ENCODE data around the gene YJU2. TPM values are rescaled to one million over a fixed set of nuclear protein-coding genes. Genes with fewer than 3 reads are reported as not detected.
A peak's percentile ranks its signal among the peaks of the same experiment; 100 is the strongest.

YJU2 gene
- total and polyA plus RNA-seq, 2 experiments from 2014 or later: 28.8 to 33.4 TPM

DNA sequence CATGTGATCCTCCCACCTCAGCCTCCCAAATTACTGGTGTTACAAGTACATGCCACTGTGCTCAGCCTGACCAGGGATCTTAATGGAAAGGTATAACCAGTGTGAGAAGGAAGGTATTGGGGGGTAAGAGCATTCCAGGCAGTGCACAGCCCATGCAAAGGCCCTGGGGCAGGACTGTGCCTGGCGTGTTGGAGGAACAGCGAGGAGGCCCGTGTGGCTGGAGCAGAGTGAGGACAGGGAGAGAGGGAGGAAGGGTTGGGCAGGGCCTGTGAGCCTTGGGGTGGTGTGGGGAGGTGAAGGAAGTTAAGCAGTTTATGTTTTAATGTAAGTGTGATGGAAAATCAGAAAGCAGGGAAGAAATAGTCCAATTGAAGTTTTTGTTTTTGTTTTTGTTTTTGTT is 53.7 kb downstream of the YJU2 start (continued):
- TF ChIP-seq ZNF331 (CRISPR knock-in tag; IDR thresholded peaks at IDR 0.05; ENCODE audit: low read depth): no peak
- TF ChIP-seq STAT1 (IDR thresholded peaks at IDR 0.05; ENCODE audit: unreplicated experiment): no peak
- TF ChIP-seq, protein P1, sequence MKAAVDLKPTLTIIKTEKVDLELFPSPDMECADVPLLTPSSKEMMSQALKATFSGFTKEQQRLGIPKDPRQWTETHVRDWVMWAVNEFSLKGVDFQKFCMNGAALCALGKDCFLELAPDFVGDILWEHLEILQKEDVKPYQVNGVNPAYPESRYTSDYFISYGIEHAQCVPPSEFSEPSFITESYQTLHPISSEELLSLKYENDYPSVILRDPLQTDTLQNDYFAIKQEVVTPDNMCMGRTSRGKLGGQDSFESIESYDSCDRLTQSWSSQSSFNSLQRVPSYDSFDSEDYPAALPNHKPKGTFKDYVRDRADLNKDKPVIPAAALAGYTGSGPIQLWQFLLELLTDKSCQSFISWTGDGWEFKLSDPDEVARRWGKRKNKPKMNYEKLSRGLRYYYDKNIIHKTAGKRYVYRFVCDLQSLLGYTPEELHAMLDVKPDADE (IDR thresholded peaks at IDR 0.05): no peak
- TF ChIP-seq NANOG (IDR thresholded peaks at IDR 0.05; ENCODE audit: borderline replicate concordance): no peak

DNA sequence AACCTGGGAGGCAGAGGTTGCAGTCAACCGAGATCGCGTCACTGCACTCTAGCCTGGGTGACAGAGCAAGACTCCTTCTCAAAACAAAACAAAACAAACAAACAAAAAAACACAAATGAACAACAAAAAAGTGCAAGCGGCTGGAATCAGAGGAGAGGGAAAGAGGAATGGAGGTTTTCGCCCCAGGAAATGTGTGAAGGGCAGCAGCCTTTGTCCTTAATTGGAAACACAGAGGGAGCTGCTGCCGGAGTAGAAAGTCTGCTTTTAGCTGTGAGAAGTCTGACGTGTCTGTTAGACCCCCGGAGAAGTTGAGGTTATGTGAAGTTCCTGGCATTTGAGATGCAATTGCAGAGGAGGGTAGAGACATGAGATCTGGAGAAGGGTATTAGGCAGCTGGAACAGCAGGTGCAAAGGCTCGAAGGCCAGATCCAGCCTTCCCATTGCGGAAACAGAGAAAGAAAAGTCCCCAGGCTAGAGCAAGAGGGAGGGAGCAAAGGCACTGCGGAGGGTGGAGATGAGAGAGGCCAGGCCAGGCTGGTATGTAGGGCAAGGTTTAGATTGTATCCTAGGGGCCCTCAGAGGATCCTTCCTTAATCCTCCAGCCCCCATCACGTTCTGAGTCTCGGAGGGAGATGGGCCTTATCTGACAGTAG is 54.8 kb downstream of the YJU2 start:
- H3K9me3 Mint-ChIP-seq: no peaks in the 10 kb centered on the region; the same call in 2 of the 3 replicates
- ATAC-seq: no peak
- H3K27me3 Mint-ChIP-seq (ENCODE audit: insufficient read depth, low read depth, poor library complexity): peaks cover 8% of the 10 kb centered on the region
- H3K36me3 Mint-ChIP-seq (ENCODE audit: low read depth): peaks cover 11% of the 10 kb centered on the region
- H3K27ac Mint-ChIP-seq: no peak overlapping the region
- H4K20me1 ChIP-seq (replicated peaks; ENCODE audit: insufficient read depth): no peaks in the 10 kb centered on the region
- no peak overlapping the region for H3K4me2 ChIP-seq
- DNase-seq (ENCODE audit: low spot score): no peak
- no peak for TF ChIP-seq NANOG (IDR thresholded peaks at IDR 0.05; ENCODE audit: borderline replicate concordance)
- no peak for TF ChIP-seq EZH2phosphoT487 (IDR thresholded peaks at IDR 0.05; ENCODE audit: unreplicated experiment)
- H3K9me2 ChIP-seq (ENCODE audit: insufficient read depth): no peaks in the 10 kb centered on the region
- no peaks in the 10 kb centered on the region for H3K27me3 ChIP-seq (ENCODE audit: insufficient read depth)
- H3K27ac ChIP-seq (ENCODE audit: low read depth): no peak overlapping the region
- H3K4me1 ChIP-seq (ENCODE audit: insufficient read depth): no peaks in the 10 kb centered on the region; the same call in 1 of the 2 replicates
- H2AFZ ChIP-seq: peak overlapping the region; percentile 75; the same call in 1 of the 2 replicates
- no peaks in the 10 kb centered on the region for H3K79me2 ChIP-seq (replicated peaks; ENCODE audit: insufficient read depth)
- H3K4me3 Mint-ChIP-seq: no peak overlapping the region; the same call in 2 of the 3 replicates
- H3F3A ChIP-seq (replicated peaks; ENCODE audit: low read depth): 0 out of 2 replicates have a peak, but pooled peaks cover 8% of the 10 kb centered on the region
- no peak overlapping the region for H3K4me3 ChIP-seq
- H3K4me1 Mint-ChIP-seq: peaks cover 15% of the 10 kb centered on the region
- no peaks in the 10 kb centered on the region for H3K36me3 ChIP-seq (ENCODE audit: insufficient read depth)

DNA sequence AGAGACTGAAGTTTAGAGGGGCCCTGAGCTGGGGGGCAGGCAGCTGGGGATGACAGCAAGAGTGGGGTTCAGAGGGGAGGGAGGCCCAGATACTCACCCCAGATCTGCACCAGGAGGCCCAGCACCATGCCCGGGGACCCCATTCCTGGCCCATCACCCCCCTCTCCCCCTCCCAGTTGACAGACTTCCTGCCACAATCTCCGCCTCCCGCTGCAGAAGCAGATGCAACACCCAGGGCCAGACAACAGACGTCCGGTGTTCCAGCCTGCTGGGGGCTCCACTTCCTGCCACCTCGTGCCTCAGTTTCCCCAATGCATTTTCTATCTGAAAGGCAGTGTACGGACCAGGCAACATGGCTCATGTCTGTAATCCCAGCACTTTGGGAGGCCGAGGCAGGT is 55.4 kb downstream of the YJU2 start, which contains the start of gene TMIGD2:
Gene TMIGD2, minus strand, starts transcription at position 147 of the 398 bp plus-strand sequence. Its CDS starts 4 bp downstream, at position 143.
- H3K4me3 ChIP-seq: no peak within 1 kb of the TSS
- H3K4me1 ChIP-seq (ENCODE audit: insufficient read depth): no peaks in the 10 kb centered on the region; the same call in 1 of the 2 replicates
- no peaks in the 10 kb centered on the region for H3K79me2 ChIP-seq (replicated peaks; ENCODE audit: insufficient read depth)
- H3K27ac Mint-ChIP-seq: no peak within 1 kb of the TSS
- H3K9me2 ChIP-seq (ENCODE audit: insufficient read depth): no peaks in the 10 kb centered on the region
- DNase-seq (ENCODE audit: low spot score) (no peak), ATAC-seq (no peak)
- no peak for TF ChIP-seq JUNB (IDR thresholded peaks at IDR 0.05; ENCODE audit: unreplicated experiment)
- TF ChIP-seq, protein P2, sequence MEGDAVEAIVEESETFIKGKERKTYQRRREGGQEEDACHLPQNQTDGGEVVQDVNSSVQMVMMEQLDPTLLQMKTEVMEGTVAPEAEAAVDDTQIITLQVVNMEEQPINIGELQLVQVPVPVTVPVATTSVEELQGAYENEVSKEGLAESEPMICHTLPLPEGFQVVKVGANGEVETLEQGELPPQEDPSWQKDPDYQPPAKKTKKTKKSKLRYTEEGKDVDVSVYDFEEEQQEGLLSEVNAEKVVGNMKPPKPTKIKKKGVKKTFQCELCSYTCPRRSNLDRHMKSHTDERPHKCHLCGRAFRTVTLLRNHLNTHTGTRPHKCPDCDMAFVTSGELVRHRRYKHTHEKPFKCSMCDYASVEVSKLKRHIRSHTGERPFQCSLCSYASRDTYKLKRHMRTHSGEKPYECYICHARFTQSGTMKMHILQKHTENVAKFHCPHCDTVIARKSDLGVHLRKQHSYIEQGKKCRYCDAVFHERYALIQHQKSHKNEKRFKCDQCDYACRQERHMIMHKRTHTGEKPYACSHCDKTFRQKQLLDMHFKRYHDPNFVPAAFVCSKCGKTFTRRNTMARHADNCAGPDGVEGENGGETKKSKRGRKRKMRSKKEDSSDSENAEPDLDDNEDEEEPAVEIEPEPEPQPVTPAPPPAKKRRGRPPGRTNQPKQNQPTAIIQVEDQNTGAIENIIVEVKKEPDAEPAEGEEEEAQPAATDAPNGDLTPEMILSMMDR (conservative IDR thresholded peaks at IDR 0.05; ENCODE audit: low read depth in 2 of 2): no peak
- TF ChIP-seq EZH2phosphoT487 (IDR thresholded peaks at IDR 0.05; ENCODE audit: unreplicated experiment): no peak
- TF ChIP-seq, protein P3, sequence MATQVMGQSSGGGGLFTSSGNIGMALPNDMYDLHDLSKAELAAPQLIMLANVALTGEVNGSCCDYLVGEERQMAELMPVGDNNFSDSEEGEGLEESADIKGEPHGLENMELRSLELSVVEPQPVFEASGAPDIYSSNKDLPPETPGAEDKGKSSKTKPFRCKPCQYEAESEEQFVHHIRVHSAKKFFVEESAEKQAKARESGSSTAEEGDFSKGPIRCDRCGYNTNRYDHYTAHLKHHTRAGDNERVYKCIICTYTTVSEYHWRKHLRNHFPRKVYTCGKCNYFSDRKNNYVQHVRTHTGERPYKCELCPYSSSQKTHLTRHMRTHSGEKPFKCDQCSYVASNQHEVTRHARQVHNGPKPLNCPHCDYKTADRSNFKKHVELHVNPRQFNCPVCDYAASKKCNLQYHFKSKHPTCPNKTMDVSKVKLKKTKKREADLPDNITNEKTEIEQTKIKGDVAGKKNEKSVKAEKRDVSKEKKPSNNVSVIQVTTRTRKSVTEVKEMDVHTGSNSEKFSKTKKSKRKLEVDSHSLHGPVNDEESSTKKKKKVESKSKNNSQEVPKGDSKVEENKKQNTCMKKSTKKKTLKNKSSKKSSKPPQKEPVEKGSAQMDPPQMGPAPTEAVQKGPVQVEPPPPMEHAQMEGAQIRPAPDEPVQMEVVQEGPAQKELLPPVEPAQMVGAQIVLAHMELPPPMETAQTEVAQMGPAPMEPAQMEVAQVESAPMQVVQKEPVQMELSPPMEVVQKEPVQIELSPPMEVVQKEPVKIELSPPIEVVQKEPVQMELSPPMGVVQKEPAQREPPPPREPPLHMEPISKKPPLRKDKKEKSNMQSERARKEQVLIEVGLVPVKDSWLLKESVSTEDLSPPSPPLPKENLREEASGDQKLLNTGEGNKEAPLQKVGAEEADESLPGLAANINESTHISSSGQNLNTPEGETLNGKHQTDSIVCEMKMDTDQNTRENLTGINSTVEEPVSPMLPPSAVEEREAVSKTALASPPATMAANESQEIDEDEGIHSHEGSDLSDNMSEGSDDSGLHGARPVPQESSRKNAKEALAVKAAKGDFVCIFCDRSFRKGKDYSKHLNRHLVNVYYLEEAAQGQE (IDR thresholded peaks at IDR 0.05; ENCODE audit: unreplicated experiment): no peak
- TF ChIP-seq, protein P1 (IDR thresholded peaks at IDR 0.05): no peak
- no peak for TF ChIP-seq EZH2 (IDR thresholded peaks at IDR 0.05; ENCODE audit: low read depth, unreplicated experiment)
- no peak for TF ChIP-seq CREB1 (CRISPR knock-in tag; IDR thresholded peaks at IDR 0.05; ENCODE audit: low read depth)
- TF ChIP-seq ZNF331 (CRISPR knock-in tag; IDR thresholded peaks at IDR 0.05; ENCODE audit: low read depth): no peak
- TF ChIP-seq POLR2AphosphoS5 (IDR thresholded peaks at IDR 0.05; ENCODE audit: low read depth): no peak
- H3K4me2 ChIP-seq: no peak within 1 kb of the TSS
- no peaks in the 10 kb centered on the region for H3K36me3 ChIP-seq (ENCODE audit: insufficient read depth)
- H3K27me3 Mint-ChIP-seq (ENCODE audit: insufficient read depth, low read depth, poor library complexity): peaks cover 8% of the 10 kb centered on the region
- H4K20me1 ChIP-seq (replicated peaks; ENCODE audit: insufficient read depth): no peaks in the 10 kb centered on the region
- no peak within 1 kb of the TSS; the same call in 2 of the 3 replicates for H3K4me3 Mint-ChIP-seq
- peaks cover 16% of the 10 kb centered on the region for H3K36me3 Mint-ChIP-seq (ENCODE audit: low read depth)
- H3K4me1 Mint-ChIP-seq: peaks cover 15% of the 10 kb centered on the region
- H3F3A ChIP-seq (replicated peaks; ENCODE audit: low read depth): 0 out of 2 replicates have a peak, but pooled peaks cover 8% of the 10 kb centered on the region
- no peak within 1 kb of the TSS for H3K27ac ChIP-seq (ENCODE audit: low read depth)
- H2AFZ ChIP-seq: peak within 1 kb of the TSS; percentile 75; the same call in 1 of the 2 replicates
- no peaks in the 10 kb centered on the region for H3K27me3 ChIP-seq (ENCODE audit: insufficient read depth)
- no peaks in the 10 kb centered on the region; the same call in 2 of the 3 replicates for H3K9me3 Mint-ChIP-seq
